GM13977 (cell line): ENCODE measurements around the gene IRS1.

Source experiments
- DNase-seq: peaks from one replicate; pipeline ENCODE4 v3.0.0; 2012; ENCODE audit warnings: low spot score
- CTCF ChIP-seq: IDR thresholded peaks from 2 replicates; pipeline ENCODE4 v1.5.1; 2012; ENCODE audit warnings: mild to moderate bottlenecking, control low read depth; ENCODE audit not compliant: insufficient read depth; ENCODE audit errors: extremely low read depth, missing control alignments
- in situ Hi-C: fragments of 300-500 bp; cut with MboI; formaldehyde crosslinking; loops from one replicate; pipeline ENCODE4 v1.12.0; 2022; ENCODE audit warnings: low sequenced_read_pairs, low pct_unique_long_range_greater_than_20kb, mixed read lengths, inconsistent platforms; ENCODE audit not compliant: unreplicated experiment

Gene IRS1

GRCh38 chr2:226739545-226740030, 60.0 kb downstream of the IRS1 start:
- TF ChIP-seq CTCF: no peak
- in situ Hi-C loops: no loop called here
- no peak for DNase-seq

GRCh38 chr2:226738821-226739544, 60.6 kb downstream of the IRS1 start:
- no peak for TF ChIP-seq CTCF
- DNase-seq: no peak
- in situ Hi-C loops: no loop called here

- no peak for TF ChIP-seq CTCF
- no peak for DNase-seq
- in situ Hi-C loops: no loop called here
Observed at GRCh38 chr2:226738191-226738820, 61.3 kb downstream of the IRS1 start.

- DNase-seq: no peak
- no peak for TF ChIP-seq CTCF
- in situ Hi-C loops: no loop called here
Observed at GRCh38 chr2:226736382-226736781, 63.2 kb downstream of the IRS1 start.

GRCh38 chr2:226733927-226734564, 65.6 kb downstream of the IRS1 start:
- DNase-seq: no peak
- in situ Hi-C loops: no loop called here
- TF ChIP-seq CTCF: no peak

- no peak for TF ChIP-seq CTCF
- in situ Hi-C loops: no loop called here
- no peak for DNase-seq
Observed at GRCh38 chr2:226733189-226733858, 66.3 kb downstream of the IRS1 start.
